CMK (cell line): ENCODE results near the gene SUPT3H.
"Not testable (repeated sequence)": the region's sequence is repeated elsewhere in the genome, so short reads cannot be mapped to it uniquely, and the experiment has no call there.

Experiments used
- DNase-seq: peaks from one replicate; pipeline ENCODE4 v3.0.0-alpha.2; 2010; ENCODE audit warnings: low read depth

SUPT3H gene

DNA sequence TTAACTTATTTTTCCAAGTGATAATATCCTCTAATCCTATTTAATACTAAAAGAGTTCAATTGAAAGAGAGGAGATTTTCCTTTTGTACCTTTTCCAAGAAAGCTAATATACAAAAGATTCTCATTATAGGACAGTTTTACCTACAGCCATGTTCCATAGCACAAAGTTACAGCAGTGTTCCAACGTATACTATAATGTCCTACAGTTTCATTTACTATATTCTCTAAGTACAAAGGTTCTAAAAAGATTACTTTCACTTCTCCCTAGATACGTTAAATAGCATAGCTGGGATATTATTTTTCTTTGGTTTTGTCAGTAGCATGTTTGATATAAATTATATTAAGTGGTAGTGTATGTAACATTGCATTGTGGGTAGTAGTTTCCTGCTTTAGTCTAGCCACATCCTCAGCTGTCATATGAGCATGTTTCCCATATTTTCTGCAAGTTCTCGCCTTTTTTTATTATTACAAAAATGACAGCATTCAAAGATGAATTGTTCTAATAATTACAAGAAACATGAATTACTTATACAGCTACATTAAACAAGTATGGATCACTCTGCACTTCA is 54.0 kb downstream of the SUPT3H start:
- no peak for DNase-seq

DNA sequence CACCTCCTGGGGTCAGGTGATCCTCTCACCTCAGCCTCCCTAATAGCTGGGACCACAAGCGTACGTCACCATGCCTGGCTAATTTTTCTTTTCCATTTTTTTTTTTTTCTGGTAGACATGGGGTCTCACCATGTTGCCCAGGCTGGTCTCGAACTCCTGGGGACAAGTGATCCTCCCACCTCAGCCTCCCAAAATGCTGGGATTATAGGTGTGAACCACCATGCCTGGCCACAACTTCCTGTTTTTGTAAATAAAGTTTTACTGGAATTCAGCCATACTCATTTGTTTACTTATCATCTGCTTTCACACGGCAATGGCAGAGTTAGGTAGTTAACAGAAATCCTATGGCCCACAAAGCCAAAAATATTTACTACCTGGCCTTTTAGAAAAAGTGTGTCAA is 57.4 kb downstream of the SUPT3H start:
- no peak for DNase-seq

DNA sequence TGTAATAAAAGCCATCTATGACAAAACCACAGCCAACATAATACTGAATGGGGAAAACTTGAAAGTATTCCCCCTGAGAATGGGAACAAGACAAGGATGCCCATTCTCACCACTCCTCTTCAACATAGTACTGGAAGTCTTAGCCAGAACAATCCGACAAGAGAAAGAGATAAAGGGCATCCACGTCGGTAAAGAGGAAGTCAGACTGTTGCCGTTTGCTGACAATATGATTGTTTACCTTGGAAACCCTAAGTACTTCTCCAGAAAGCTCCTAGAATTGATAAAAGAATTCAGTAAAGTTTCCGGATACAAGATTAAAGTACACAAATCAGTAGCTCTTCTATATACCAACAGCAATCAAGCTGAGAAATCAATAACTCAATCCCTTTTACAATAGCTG is 63.6 kb downstream of the SUPT3H start:
- no peak for DNase-seq

DNA sequence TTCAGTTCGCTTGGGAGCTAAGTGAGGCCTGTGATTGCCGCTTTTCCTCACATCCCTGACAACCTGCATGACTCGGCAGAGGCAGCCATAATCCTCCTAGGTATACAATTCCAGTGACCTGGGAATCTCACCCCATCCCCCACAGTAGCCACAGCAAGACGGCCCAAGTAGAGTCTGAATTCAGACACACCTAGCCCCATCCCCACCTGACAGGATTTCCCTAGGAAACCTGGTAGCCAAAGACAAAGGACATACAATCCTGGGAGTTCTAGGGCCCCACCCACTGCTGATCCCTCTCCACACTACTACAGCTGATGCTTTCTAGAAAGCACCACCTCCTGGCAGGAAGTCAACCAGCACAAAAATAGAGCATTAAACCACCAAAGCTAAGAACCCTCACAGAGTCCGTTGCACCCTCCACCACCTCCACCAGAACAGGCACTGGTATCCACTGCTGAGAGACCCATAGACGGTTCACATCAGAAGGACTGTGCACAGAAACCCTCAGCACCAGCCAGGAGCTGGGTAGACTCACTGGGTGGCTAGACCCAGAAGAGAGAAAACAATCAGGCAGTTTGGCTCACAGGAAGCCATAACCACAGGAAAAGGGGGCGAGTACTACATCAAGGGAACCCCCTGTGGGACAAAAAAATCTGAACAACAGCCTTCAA is 67.5 kb downstream of the SUPT3H start:
- no peak for DNase-seq

DNA sequence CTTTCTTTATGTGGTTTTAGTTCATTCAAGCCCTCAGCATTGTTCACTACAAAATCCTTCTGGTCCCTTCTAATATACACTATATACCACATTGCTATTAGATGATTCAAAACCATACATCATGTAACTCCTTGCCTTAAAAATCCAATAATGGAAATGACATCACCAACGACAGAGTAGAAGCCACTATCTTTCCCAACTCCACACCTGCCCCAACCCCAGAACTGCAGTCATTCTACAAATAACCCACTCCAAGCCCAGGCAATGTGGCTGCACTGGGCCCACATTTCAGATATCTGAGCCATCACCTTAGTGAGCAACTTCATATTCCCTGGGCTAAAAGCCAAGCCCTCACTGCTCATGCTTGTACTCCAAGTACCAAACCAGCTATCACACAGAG is 72.2 kb downstream of the SUPT3H start:
- DNase-seq = no peak

DNA sequence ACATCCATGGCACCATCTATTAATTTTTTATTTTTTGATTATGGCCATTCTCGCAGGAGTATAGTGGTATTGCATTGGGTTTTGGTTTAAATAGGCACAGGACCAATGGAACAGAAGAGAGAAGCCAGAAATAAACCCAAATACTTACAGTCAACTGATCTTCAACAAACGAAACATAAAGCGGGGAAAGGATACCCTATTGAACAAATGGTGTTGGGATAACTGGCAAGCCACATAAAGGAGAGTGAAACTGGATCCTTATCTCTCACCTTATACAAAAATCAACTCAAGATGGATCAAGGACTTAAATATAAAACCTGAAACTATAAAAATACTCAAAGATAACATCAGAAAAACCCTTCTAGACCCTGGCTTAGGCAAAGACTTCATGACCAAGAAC is 74.9 kb downstream of the SUPT3H start:
- no peak for DNase-seq

DNA sequence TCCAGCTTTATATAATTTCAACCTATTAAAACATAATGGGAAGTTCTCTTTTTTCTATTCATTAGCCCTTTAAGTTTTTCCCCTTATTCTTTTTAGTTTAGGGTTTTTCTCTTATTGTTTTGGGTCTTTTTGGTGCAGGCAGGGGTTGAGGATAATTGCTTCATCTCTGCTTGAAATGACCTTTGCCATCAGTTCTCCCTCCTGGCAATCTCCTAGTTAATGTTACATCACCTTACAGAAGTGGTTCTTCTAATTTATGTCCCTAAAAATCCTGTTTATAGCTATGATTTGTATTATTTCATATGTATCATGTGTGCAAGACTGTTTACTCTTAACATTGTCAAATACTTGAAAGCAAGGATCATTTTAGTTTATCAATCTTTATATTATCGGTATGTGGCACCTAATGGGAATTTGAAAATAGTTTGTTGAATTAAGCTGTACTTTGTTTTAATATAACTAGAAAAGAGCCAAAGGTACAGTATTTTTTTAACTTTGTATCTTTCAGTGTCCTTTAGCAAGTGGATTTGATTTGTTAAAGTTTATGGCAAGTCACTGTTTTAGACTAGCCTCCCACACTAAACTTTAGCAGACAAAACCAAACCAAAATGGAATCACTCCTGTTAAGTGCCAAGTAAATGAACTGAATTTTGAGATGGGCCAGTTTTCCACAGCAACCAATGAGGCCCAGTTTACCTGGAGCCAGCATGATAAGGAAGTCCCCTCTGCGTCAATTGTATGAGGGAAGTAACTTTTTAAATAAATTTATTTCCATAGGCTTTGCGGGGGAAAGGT is 76.2 kb downstream of the SUPT3H start:
- DNase-seq = no peak

DNA sequence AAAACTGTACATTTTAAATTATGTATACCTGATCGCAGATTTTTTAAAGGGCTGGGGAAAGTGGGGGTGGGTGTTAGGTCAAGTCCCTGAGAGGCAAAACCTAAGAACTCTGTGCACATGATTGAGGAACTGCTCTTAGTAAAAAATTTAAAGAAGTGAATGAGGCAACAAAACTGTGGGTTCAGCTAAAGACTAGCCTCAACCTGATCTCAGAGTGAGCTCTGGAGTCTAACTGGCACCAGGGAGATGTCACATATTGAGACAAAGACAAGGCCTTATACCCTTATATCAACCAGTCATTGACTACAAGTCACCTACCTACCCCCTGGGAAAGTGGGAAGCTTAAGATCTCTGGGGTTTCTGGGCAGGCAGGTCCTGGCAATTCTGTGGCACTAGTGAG is 77.0 kb downstream of the SUPT3H start:
- no peak for DNase-seq

DNA sequence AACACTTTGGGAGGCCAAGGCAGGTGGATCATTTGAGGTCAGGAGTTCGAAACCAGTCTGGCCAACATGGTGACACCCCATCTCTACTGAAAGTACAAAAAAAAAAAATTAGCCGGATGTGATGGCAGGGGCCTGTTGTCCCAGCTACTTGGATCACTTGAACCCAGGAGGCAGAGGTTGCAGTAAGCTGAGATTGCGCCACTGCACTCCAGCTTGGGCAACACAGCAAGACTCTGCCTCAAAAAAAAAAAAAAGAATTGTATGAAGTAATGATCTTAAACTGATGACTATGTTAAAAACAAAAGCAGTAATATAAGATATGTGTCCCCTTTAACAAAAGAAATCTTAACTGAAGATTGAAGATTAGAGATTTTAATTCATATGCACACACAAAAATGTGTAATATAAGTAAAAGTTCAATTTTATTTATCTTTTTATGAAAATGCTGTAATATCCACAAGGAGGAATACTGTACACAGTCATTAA is 78.6 kb downstream of the SUPT3H start:
- DNase-seq = no peak

DNA sequence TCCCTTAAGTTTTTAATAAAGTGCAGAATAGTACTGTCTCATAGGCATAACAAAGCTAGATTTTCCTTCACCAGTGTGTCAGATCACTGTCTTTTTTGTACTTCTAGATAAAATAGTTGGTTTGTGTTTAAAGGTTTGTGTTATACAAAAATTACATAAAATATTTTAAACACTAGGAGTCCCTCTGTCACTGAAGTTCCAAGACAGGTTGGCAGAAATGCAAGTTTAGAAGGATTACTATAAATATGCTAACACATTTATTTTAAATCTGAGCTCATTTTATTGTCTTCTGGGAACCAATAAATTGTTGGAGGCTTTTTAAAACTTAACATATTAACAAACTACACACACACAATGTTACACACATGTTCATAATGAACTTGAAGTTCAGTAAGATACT is 80.4 kb downstream of the SUPT3H start:
- no peak for DNase-seq

DNA sequence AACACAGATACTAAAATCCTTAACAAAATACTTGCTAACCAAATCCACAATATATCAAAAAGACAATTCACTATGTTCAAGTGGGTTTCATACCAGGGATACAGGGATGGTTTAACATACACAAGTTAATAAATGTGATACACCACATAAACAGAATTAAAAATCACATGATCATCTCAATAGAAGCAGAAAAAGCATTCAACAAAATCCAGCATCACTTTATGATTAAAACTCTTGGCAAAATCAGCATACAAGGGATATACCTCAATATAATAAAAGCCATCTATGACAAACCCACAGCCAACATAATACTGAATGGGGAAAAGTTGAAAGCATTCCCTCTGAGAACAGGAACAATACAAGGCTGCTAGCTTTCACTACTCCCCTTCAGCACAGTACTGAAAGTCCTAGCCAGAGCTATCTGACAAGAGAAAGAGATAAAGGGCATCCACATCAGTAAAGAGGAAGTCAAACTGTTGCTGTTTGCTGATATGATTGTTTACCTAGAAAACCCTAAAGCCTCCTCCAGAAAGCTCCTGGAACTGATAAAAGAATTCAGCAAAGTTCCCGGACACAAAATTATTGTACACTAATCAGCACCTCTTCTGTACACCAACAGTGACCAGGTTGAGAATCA is 83.6 kb downstream of the SUPT3H start:
- peak; percentile 21 for DNase-seq

DNA sequence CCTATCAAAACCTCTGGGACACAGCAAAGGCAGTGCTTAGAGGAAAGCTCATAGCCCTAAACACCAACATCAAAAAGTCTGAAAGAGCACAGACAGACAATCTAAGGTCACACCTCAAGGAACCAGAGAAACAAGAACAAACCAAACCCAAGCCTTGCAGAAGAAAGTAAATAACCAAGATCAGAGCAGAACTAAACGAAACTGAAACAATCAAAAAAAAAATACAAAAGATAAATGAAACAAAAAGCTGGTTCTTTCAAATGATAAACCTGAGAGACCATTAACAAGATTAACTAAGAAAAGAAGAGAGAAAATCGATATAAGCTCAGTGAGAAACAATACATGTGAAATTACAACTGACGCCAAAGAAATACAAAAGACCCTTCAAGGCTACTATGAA is 84.4 kb downstream of the SUPT3H start:
- DNase-seq = no peak

DNA sequence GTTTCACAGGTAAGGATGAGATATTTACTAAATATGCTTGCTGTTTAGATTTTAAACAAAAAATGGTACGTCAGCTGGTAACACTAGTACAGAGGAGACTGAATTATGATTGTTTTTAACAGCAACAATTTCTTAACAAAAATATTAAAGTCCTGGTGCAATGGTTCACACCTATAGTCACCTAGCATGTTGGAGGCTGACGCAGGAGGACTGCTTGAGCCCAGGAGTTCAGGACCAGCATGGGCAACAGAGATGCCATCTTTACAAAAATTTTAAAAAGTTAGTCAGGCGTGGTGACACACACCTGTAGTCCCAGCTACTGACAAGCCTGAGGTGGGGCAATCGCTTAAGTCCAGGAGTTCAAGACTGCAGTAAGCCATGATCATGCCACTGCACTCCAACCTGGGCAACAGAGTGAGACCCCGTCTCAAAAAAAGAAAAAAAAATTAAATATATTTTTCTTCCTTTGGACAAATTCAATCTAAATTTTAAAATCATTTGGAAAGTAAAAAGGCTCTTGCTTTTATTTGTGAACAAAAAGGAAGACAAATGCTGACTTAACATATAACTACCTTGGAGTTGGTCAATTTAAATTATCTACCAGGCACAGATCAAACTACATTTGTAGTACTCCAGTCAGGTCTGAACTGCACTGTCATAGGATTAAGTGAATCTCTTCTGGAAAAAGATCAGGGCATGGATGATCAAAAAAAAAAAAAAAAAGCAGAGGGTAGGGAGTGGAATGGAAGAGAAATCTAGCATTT is 87.8 kb downstream of the SUPT3H start:
- DNase-seq = no peak

DNA sequence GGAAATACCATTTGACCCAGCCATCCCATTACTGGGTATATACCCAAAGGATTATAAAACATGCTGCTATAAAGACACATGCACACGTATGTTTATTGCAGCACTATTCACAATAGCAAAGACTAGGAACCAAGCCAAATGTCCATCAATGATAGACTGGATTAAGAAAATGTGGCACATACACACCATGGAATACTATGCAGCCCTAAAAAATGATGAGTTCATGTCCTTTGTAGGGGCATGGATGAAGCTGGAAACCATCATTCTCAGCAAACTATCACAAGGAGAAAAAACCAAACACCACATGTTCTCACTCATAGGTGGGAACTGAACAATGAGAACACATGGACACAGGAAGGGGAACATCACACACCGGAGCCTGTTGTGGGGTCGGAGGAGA is 91.0 kb downstream of the SUPT3H start:
- DNase-seq = not testable (repeated sequence)

DNA sequence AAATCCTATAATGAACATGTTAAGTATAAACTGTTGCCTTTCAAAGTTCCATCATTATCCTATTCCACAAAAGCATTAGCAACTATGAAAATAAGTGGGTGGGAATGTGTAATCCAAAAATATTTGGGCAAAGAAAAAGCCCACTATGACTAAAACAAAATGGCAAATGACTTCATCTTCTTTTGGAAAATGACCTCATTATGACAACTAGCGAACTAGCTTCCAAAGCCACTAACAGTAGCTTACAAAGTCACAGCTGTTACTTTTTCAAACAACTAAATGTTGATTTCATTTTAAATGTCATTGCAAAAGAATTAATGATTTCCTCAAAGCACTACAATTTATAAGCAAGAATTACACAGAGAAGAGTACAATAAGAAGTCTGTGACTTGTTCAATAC is 99.4 kb downstream of the SUPT3H start:
- no peak for DNase-seq

DNA sequence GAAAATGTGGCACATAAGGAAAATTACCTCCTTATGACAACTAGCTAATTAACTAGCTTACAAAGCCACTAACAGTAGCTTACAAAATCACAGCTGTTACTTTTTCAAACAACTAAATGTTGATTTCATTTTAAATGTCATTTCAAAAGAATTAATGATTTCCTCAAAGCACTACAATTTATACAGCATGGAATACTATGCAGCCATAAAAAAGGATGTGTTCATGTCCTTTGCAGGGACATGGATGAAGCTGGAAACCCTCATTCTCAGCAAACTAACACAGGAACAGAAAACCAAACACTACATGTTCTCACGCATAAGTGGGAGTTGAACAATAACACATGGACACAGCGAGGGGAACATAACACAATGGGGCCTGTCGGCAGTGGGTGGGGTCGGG is 100.0 kb downstream of the SUPT3H start:
- DNase-seq = not testable (repeated sequence)

DNA sequence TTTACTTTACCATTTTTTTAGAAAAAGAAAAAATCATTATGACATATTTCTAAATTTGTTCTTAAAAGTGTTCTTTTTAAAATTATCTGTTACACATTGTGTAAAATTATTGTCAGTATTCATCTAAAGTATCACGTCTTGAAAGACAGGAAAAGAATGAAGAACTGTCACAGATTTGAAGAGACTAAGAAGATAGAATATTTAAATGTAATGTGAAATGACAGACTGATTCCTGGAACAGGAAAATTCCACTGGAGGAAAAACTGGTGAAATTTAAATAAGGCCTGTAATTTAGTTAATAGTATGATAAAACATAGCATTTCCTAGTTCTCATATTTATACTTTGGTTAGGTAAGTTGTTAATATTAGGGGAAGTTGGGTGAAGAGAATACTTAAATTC is 102.4 kb downstream of the SUPT3H start:
- DNase-seq = no peak

DNA sequence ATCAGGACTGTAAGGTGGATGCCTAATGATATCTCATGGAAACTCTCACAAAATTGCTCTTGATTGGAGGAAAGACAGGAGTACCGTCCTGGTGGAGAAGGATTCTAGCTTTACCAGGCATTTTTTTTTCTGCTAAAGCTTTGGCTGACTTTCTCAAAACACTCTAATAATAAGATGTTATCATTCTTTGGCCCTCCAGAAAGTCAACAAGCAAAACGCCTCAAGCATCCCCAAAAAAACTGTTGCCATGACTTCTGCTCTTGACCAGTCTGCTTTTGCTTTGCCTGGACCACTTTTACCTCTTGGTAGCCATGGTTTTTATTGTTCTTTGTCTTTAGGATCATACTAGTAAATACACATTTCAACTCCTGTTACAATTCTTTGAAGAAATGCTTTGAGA is 105.1 kb downstream of the SUPT3H start:
- DNase-seq = no peak

DNA sequence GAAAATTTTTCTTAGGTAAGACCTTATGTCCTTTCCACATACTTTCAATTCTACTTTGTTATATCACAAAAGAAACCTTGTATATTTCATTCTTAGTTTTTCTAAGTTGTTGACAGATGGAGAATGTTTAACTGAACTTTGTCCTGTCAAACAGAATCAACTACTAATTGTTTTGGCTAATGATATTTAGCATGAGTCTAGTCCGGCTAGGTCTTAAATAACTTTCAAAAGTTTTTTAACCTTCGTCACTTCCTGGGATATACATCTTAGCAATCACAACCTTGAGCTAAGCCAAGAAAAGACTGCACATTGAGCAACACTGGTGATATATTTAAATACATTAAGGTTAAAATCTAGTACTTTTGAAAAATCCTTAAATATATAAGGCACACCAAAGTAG is 112.5 kb downstream of the SUPT3H start:
- no peak for DNase-seq

DNA sequence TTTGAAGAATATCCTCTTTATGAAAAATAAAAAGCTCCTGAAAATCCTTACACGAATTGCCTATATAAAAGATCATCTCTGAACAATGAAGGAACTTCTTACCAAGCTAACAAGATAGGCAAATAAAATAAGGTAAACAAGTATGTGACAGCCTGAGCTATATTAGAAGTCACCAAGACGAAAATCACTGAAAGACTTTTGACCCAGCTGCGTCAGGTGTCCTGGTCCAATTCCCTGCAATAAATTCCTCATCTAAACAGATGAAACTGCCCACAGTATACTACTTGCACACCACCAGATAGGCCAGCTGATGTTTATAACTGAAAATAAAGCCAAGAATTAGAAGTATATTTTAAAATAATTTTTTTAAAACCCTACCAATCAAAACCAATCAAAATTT is 117.0 kb downstream of the SUPT3H start:
- DNase-seq = no peak

DNA sequence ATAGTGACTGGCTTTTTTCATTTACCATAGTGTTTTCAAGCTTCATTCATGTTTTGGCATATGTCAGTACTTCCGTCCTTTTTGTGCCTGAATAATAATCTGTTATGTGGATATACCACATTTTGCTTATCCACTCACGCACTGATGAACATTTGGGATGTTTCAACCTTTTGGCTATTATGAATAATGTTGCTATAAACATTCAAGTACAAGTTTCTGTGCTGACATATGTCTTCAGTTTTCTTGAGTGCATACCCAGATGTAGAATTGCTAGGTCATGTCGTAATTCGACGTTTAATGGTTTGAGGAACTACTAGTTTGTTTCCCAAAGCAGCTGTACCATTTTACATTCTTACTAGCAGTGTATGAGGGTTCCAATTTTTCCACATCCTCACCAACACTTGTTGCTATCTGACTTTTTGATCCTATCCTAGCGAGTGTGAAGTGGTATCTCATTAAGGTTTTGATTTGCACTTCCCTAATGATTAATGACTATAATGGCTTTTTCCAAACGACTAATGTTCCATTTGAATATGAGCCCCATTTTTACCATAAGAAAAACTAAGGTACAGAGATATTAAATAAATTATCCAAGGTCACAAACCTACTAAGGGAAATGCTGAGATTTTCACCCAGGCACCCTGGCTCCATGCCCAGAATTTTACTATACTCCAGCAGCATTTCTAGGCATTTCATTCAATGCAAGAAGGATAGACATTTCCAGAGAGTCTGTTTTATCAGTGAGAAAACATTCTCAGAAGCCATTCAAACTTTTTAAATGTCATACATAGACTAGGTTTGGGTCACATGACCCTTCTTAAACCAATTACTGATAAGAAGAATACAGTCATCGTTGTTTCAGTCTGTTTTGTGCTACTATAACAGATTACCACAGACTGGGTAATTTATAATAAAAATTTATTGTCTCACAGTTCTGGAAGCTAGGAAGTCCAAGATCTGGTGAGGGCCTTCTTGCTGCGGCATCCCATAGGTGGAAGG is 120.7 kb downstream of the SUPT3H start:
- no peak for DNase-seq
